ELR (cell line): ENCODE data around the gene HSP90AA1.

Source experiments
- DNase-seq: peaks from one replicate; pipeline ENCODE4 v3.0.0-alpha.2; 2015; ENCODE audit warnings: low read depth

The HSP90AA1 gene

DNA sequence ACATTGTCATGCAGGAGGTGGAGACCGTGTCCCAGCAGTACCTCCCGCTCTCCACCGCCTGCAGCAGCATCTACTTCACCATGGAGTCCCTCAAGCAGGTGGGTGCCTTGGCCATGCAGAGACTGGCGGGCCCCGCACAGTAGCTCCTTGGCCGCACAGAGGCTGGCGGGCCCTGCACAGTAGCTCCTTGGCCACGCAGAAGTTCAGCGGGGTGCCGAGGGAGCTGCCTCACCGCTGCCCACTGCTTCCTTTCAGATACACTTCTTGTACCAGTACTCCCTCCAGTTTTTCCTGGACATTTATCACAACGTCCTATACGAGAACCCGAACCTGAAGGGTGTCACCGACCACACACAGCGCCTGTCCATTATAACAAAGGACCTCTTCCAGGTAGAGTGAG lies 47.7 kb downstream of the HSP90AA1 start:
- DNase-seq, result no peak

DNA sequence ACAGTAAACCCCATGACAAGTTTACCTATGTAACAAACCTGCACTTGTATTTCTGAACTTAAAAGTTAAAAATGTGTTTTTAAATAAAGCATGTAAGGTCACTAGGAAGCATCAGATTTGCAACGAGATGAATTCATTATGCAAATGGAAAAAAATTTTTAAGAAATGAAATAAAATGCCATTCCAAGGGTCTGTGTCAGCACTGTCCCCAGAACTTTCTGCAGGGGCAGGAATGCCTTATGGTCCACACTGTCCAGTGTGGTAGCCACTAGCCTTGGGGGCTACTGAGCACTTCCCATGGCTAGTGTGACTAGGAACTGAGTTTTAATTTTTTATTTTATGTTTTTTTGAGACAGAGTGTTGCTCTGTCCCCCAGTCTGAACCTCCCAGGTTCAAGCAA lies 49.2 kb downstream of the HSP90AA1 start:
- no peak for DNase-seq

DNA sequence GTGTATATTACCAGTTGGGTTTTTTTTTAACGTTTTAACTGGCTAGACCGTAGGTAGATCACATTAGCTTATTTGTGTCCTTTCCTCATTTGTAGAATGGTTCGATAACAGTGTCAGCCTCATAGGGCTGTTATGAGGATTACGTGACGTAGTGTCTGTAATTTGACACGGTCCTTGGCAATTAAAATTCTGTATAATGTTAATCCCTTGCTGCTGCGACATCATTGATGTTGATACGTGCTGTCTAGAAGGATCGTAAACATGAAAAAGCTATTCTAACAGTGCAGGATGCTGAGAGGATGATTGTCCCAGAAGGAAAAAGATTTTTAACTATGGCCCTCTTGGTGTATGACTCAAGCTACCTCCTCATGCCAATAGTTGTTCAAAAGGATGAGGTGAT lies 50.9 kb downstream of the HSP90AA1 start:
- no peak for DNase-seq

DNA sequence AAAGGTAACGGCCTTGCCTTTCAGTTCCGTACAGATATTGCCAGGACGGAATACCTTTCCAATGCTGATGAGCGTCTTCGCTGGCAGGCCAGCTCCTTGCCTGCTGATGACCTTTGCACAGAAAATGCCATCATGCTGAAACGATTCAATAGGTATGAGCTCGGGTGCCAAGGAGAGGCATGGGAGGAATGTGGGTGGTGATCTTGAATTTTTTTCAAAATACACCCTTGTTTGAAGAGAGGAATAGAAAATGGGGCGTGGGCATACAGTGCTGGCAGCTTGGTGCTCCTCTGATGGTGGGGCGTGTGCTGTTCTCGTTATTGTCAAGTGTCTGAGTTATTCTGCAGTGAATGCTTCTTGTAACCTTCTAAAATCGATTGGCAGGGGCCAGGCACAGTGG lies 52.5 kb downstream of the HSP90AA1 start:
- DNase-seq, result no peak

DNA sequence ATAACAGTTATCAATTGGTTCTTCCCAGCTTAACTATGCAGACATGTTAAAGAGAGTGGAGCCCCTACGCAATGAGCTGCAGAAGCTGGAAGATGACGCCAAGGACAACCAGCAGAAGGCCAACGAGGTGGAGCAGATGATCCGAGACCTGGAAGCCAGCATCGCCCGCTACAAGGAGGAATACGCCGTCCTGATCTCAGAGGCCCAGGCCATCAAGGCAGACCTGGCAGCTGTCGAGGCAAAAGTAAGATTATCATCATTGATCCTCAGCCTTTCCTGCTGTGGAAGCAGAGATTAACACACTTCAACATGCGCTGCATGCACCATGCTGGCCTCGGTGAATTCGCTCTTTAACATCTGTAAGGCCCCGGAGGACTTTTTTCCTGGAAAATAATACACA lies 53.6 kb downstream of the HSP90AA1 start:
- no peak for DNase-seq
